ENCODE results near the gene C1orf226. TPM values are rescaled to one million over a fixed set of nuclear protein-coding genes. Genes with fewer than 3 reads are reported as not detected.

Gene C1orf226
- total and polyA plus RNA-seq, 10 of the 15 experiments (the other 5 are each of a cell fraction or from before 2014, with no cell fraction given): not detected

GRCh38 chr1:162405800-162406199, 24.3 kb downstream of the C1orf226 start (continued):
- TF ChIP-seq POLR2AphosphoS2 (IDR thresholded peaks at IDR 0.05; ENCODE audit: low read depth, low read length): no peak
- no peak for TF ChIP-seq IRF3 (IDR thresholded peaks at IDR 0.05)

GRCh38 chr1:162406811-162407210, 25.3 kb downstream of the C1orf226 start:
- no peak overlapping the region for H3K9ac ChIP-seq (ENCODE audit: control insufficient read depth, insufficient read depth, low read length)
- H3K27me3 ChIP-seq (replicated peaks in 1 of 2; ENCODE audit: control insufficient read depth in 2 of 2, insufficient read depth in 2 of 2, low read length in 1 of 2): no peaks in the 10 kb centered on the region; a peak in 2 of 4 replicates
- ChIA-PET POLR2A (no interaction called here), RAD21 (ENCODE audit: unreplicated experiment) (no interaction called here), SMC1A (ENCODE audit: uncharacterized antibody, unreplicated experiment) (interaction anchor here (2.0 kb wide), 1 partner anchor 15 kb away, joined by 6 read pairs; no protein-coding TSS in a partner anchor), CTCF (interaction anchor here (0.9 kb wide), 1 partner anchor 50 kb away, joined by 4 read pairs; no protein-coding TSS in a partner anchor)
- H4K20me1 ChIP-seq (ENCODE audit: control insufficient read depth, insufficient read depth): no peaks in the 10 kb centered on the region
- ATAC-seq (no peak), DNase-seq (ENCODE audit: low read depth, low spot score) (no peak), FAIRE-seq (no peak)
- no peaks in the 10 kb centered on the region for H3K4me1 ChIP-seq (ENCODE audit: control insufficient read depth, insufficient read depth, low read length)
- intact Hi-C loops (cut with micrococcal nuclease; ENCODE audit: unreplicated experiment): no loop called here
- H3K79me2 ChIP-seq (ENCODE audit: control insufficient read depth, insufficient read depth, low read length): no peaks in the 10 kb centered on the region
- no peak overlapping the region for H3K4me3 ChIP-seq
- 43% methylated on average over 2 of the region's 2 CpGs for WGBS (ENCODE audit: insufficient coverage, insufficient replicate concordance, low lambda C conversion rate, missing lambda C conversion rate)
- TF ChIP-seq STAT1 (conservative IDR thresholded peaks at IDR 0.05): no peak
- TF ChIP-seq RAD51 (IDR thresholded peaks at IDR 0.05): no peak
- no peak for TF ChIP-seq MLLT1 (IDR thresholded peaks at IDR 0.05)
- no peak for TF ChIP-seq KLF5 (IDR thresholded peaks at IDR 0.05; ENCODE audit: partially characterized antibody)
- TF ChIP-seq CBX5 (IDR thresholded peaks at IDR 0.05; ENCODE audit: low read depth): no peak
- no peak for TF ChIP-seq NR2F1 (conservative IDR thresholded peaks at IDR 0.05)
- TF ChIP-seq TCF12 (IDR thresholded peaks at IDR 0.05; ENCODE audit: low read depth, low read length): no peak
- TF ChIP-seq POLR2A (IDR thresholded peaks at IDR 0.05; ENCODE audit: low read depth, low read length): no peak
- TF ChIP-seq ETV6 (conservative IDR thresholded peaks at IDR 0.05 in 1 of 2, IDR thresholded peaks at IDR 0.05 in 1 of 2; ENCODE audit: borderline replicate concordance in 1 of 2, low read depth in 1 of 2): no peak
- no peak for TF ChIP-seq BCLAF1 (IDR thresholded peaks at IDR 0.05)
- no peak for TF ChIP-seq EP300 (IDR thresholded peaks at IDR 0.05; ENCODE audit: borderline replicate concordance in 1 of 2, control insufficient read depth in 1 of 2, low read depth in 2 of 2, low read length in 2 of 2)
- TF ChIP-seq SIX5 (IDR thresholded peaks at IDR 0.05; ENCODE audit: low read depth, low read length, severe bottlenecking): no peak
- no peak overlapping the region for H3K4me2 ChIP-seq (ENCODE audit: control insufficient read depth, insufficient read depth)
- H3K36me3 ChIP-seq (ENCODE audit: control insufficient read depth in 2 of 2, insufficient read depth in 2 of 2, low read length in 1 of 2): no peaks in the 10 kb centered on the region
- in situ Hi-C loops (cut with MboI): no loop called here
- H3K9me3 ChIP-seq (replicated peaks; ENCODE audit: control insufficient read depth, insufficient read depth, low read length): no peaks in the 10 kb centered on the region
- no peak overlapping the region for H3K27ac ChIP-seq (ENCODE audit: control insufficient read depth, insufficient read depth)
- BruUV-seq (replicated peaks): no TSS peak
- H2AFZ ChIP-seq (ENCODE audit: control insufficient read depth, low read depth, low read length): no peak overlapping the region
